Transverse colon (tissue), 3 donors: Measurements from ENCODE around the gene ENKUR.

ENCODE experiments used
- CTCF ChIP-seq, 5 experiments: fragments of 200-600 bp in 3 of 5; fragments of 450-650 bp in 2 of 5; sonication (generic) in 3 of 5; IDR thresholded peaks; 1 replicate in 2 of 5; 2 replicates in 3 of 5; pipeline ENCODE4 v1.5.1; 2016 to 2017; ENCODE audit warnings: antibody characterized with exemption in 5 of 5, inconsistent platforms in 3 of 5, mild to moderate bottlenecking in 2 of 5, moderate library complexity in 1 of 5
- EP300 ChIP-seq: sonication (generic); formaldehyde crosslinking; IDR thresholded peaks from one replicate; pipeline ENCODE4 v1.6.1; 2017; ENCODE audit warnings: antibody characterized with exemption, low read depth

GRCh38 chr10:25015828-25016375 is at the start of gene ENKUR:
- no peak for TF ChIP-seq CTCF (IDR thresholded peaks at IDR 0.05)
- no peak for TF ChIP-seq EP300
